ENCODE data around the gene ASAH2B. TPM values are rescaled to one million over a fixed set of nuclear protein-coding genes. Genes with fewer than 3 reads are reported as not detected.
"Not testable (repeated sequence)": the region's sequence is repeated elsewhere in the genome, so short reads cannot be mapped to it uniquely, and the experiment has no call there.

ASAH2B gene
- total RNA-seq, 1 experiment from 2014 or later, result 7.7 TPM

DNA sequence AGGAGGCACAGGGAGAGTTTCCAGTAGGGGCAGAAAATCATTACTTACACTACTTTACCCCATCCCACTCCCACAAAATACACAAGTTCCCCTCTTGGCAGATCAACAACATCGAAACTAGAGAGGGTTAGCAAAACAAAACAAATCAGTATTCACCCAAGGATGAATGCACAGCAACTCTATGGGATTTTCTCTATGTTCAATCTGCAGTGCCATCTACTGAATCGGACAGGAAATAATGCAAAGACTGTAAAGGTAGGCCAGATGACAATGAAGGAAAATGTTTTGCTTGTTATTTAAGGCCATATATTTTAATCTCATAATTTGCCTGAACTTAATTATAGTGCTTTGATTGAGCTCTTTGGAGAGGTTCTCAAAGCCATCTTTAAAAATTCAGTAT is 35.1 kb downstream of the ASAH2B start:
- H3K9me3 ChIP-seq (replicated peaks); H3K36me3 ChIP-seq; H3K4me1 ChIP-seq (replicated peaks); H3K4me3 ChIP-seq; DNase-seq (ENCODE audit: low read depth in 1 of 2, low spot score in 2 of 2); H3K27me3 ChIP-seq (replicated peaks); H3K27ac ChIP-seq: not testable (repeated sequence)

DNA sequence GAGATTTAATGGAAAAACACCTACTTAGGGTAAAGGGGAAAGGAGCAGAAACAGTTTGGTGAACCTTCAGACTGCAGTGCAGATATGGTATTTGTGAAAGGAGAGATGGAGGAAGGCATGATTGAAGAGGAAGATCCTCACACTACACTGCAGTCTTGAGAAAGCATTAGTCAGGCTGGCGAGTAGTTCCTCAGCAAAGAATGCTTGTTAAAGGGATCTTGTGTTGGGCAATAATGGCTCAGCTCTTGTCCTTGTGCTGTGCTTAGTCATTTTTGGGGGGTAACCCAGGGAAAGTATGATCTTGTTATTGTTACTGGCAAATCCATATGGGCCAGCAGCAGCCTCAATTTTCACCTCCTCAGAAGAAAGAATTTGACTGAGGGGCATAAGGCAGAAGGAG is 40.3 kb downstream of the ASAH2B start:
- not testable (repeated sequence) for H3K4me1 ChIP-seq (replicated peaks); H3K27ac ChIP-seq; H3K4me3 ChIP-seq; DNase-seq (ENCODE audit: low read depth in 1 of 2, low spot score in 2 of 2); H3K9me3 ChIP-seq (replicated peaks); H3K27me3 ChIP-seq (replicated peaks); H3K36me3 ChIP-seq

GRCh38 chr10:50782017-50782416 is 42.3 kb downstream of the ASAH2B start:
- not testable (repeated sequence) for H3K27ac ChIP-seq; DNase-seq (ENCODE audit: low read depth in 1 of 2, low spot score in 2 of 2); H3K4me1 ChIP-seq (replicated peaks); H3K36me3 ChIP-seq; H3K4me3 ChIP-seq; H3K9me3 ChIP-seq (replicated peaks); H3K27me3 ChIP-seq (replicated peaks)

DNA sequence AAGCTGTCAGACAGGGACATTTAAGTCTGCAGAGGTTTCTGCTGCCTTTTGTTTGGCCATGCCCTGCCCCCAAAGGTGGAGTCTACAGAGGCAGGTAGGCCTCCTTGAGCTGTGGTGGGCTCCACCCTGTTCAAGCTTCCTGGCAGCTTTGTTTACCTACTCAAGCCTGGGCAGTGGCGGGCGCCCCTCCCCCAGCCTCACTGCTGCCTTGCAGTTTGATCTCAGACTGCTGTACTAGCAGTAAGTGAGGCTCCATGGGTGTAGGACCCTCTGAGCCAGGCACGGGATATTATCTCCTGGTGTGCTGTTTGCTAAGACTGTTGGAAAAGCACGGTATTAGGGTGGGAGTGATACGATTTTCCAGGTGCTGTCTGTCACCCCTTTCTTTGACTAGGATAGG is 48.2 kb downstream of the ASAH2B start:
- H3K27ac ChIP-seq; H3K36me3 ChIP-seq; H3K9me3 ChIP-seq (replicated peaks); H3K4me1 ChIP-seq (replicated peaks); DNase-seq (ENCODE audit: low read depth in 1 of 2, low spot score in 2 of 2); H3K27me3 ChIP-seq (replicated peaks); H3K4me3 ChIP-seq: not testable (repeated sequence)

DNA sequence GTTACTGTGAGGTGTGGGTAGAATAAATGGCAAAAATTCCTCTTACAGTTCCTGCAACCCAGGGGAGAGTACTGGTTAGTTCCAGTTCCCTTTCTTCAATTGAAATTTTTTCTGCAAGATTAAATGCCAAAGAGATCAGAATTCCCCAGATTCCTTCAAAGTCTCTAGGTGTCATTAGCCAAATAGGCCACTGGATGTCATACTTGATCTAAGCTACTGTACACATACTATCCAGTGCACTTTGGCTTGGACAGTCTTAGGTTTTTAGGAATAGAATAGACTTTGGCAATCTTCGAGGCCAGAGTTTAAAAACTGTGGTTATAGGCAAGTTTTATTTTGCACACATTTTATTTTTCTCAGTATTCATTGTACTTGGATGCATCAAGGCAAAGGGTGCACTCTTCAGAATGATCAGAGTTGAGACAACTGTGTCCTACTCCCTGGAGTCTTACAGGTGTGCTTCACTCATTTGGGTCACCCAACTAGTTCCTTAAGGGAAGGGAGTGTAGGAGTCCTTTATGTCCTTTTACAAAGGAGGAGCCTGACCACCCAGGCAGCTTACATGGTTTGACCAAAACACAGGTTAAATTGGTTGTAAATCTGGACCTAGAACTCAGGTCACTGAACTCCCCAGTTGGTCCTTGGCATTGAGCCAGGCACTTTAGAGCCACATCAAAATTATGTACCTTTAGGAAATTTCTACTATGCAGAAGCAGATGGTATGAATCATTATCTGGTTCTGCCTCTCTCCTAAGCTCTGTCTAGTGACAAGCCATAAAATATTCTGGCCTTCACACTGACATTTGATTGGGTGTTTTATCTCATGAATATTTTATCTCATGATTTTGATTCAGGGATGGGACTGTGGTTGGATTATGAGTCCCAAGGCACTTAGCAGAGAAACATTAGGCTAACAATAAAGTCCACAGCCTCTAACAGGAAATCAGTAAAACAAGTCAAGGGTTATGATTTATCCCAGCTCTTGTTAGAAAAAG is 49.5 kb downstream of the ASAH2B start:
- no peaks in the 10 kb centered on the region for H3K27me3 ChIP-seq (replicated peaks)
- H3K27ac ChIP-seq, result no peak overlapping the region
- H3K4me1 ChIP-seq (replicated peaks), result no peaks in the 10 kb centered on the region
- no peaks in the 10 kb centered on the region for H3K9me3 ChIP-seq (replicated peaks)
- no peaks in the 10 kb centered on the region for H3K36me3 ChIP-seq
- DNase-seq (ENCODE audit: low read depth in 1 of 2, low spot score in 2 of 2), result no peak
- H3K4me3 ChIP-seq, result no peak overlapping the region

DNA sequence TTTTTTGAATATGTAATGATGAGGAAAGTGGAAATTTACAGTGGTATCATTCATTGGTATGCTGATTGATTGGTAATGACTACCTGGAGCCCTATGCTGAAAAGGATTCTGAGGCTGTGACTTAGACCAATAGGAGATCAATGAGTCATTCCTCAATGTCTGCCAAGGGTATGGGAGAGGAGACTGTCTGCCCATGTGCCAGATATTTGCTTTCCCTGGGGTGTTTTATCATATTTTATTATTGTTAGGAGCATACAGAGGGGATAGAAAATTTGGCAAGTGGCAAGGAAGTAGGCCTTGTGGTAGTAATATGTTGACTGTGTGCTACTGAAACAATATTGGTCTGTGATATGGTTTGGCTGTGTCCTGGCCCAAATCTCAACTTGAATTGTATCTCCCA is 54.8 kb downstream of the ASAH2B start:
- DNase-seq (ENCODE audit: low read depth in 1 of 2, low spot score in 2 of 2), result no peak

GRCh38 chr10:50796693-50797092 is 57.0 kb downstream of the ASAH2B start:
- Histone ChIP-seq H3K4me1 (replicated peaks) (no peaks in the 10 kb centered on the region), H3K4me3 (no peak overlapping the region)
- no peak for DNase-seq (ENCODE audit: low read depth in 1 of 2, low spot score in 2 of 2)

More for the DNA sequence above, 54.8 kb downstream of the ASAH2B start:
- Histone ChIP-seq H3K4me3 (no peak overlapping the region), H3K36me3 (no peaks in the 10 kb centered on the region), H3K9me3 (replicated peaks) (no peaks in the 10 kb centered on the region), H3K4me1 (replicated peaks) (no peaks in the 10 kb centered on the region), H3K27me3 (replicated peaks) (0 out of 2 replicates have a peak, but pooled peaks cover 3% of the 10 kb centered on the region), H3K27ac (no peak overlapping the region)

GRCh38 chr10:50798297-50798696 is 58.6 kb downstream of the ASAH2B start:
- Histone ChIP-seq H3K9me3 (replicated peaks) (no peaks in the 10 kb centered on the region), H3K4me1 (replicated peaks) (no peaks in the 10 kb centered on the region), H3K36me3 (no peaks in the 10 kb centered on the region), H3K4me3 (no peak overlapping the region), H3K27ac (no peak overlapping the region), H3K27me3 (replicated peaks) (peaks cover 4% of the 10 kb centered on the region; the same call in 1 of the 2 replicates)
- no peak for DNase-seq (ENCODE audit: low read depth in 1 of 2, low spot score in 2 of 2)

More at GRCh38 chr10:50796693-50797092, 57.0 kb downstream of the ASAH2B start:
- Histone ChIP-seq H3K27ac (no peak overlapping the region), H3K36me3 (no peaks in the 10 kb centered on the region), H3K9me3 (replicated peaks) (no peaks in the 10 kb centered on the region), H3K27me3 (replicated peaks) (0 out of 2 replicates have a peak, but pooled peaks cover 4% of the 10 kb centered on the region)

DNA sequence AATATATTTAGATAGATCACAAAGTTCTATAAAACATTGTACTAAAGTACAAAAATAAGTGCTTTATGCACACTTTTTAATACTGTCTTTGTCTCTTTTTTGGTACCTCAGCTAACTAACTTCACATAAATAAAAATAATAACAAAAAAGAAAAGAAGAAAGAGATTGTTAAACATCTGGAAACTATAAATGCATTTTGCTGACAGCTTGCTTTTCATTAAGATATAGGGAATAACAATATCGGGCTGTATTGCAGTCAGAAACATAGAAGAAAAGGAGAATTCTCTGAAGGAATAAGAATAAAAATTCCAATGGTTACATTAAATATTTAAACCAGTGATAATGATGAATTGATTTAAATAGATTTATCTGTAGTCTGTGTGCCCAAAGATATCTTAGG is 59.9 kb downstream of the ASAH2B start:
- no peak overlapping the region for H3K4me3 ChIP-seq

DNA sequence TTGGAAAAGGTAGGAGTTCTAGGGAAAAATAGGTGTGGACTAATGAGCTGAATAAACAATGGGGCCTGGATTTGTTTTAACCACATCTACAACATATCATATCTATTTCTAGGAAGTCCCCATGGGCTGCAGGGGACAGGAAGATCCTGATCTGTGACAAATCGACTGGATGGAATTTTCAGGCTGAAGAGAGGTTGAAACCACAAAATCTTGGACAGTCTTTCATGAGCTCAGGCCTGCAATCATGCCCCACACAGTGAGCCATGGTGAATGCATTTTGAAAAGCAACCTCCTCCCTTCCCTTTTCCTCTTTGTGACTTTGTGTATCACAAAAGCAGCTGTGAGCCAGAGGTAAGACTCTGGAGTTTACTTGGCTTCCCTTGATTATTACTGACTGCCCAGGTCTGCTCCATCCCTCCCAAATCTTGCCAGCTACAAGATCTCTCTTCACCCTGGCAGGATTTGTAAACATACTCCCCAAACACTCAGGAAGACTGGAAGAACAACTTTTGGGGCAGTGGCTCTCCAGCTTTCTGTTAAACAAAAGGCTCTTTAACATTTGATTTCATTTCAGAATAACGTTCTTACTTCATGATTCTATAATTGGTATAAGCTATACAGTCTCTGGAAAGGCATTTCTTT is 66.4 kb downstream of the ASAH2B start:
- DNase-seq (ENCODE audit: low read depth in 1 of 2, low spot score in 2 of 2), result no peak
- H3K4me1 ChIP-seq (replicated peaks), result no peaks in the 10 kb centered on the region
- no peak overlapping the region for H3K27ac ChIP-seq

More for the DNA sequence above, 59.9 kb downstream of the ASAH2B start:
- no peak overlapping the region for H3K27ac ChIP-seq
- DNase-seq (ENCODE audit: low read depth in 1 of 2, low spot score in 2 of 2), result no peak
- H3K9me3 ChIP-seq (replicated peaks), result no peaks in the 10 kb centered on the region
- no peaks in the 10 kb centered on the region for H3K36me3 ChIP-seq
- H3K4me1 ChIP-seq (replicated peaks), result no peaks in the 10 kb centered on the region
- H3K27me3 ChIP-seq (replicated peaks), result peaks cover 4% of the 10 kb centered on the region; the same call in 1 of the 2 replicates

GRCh38 chr10:50807851-50808776 is 68.4 kb downstream of the ASAH2B start:
- Histone ChIP-seq H3K27ac (no peak overlapping the region), H3K4me1 (replicated peaks) (no peaks in the 10 kb centered on the region), H3K4me3 (no peak overlapping the region), H3K27me3 (replicated peaks) (peaks cover 10% of the 10 kb centered on the region), H3K36me3 (no peaks in the 10 kb centered on the region), H3K9me3 (replicated peaks) (no peaks in the 10 kb centered on the region)
- DNase-seq (ENCODE audit: low read depth in 1 of 2, low spot score in 2 of 2), result no peak

More for the DNA sequence above, 66.4 kb downstream of the ASAH2B start:
- Histone ChIP-seq H3K36me3 (no peaks in the 10 kb centered on the region), H3K4me3 (no peak overlapping the region), H3K9me3 (replicated peaks) (no peaks in the 10 kb centered on the region), H3K27me3 (replicated peaks) (no peaks in the 10 kb centered on the region; the same call in 1 of the 2 replicates)

Measured in SJSA1 (cell line).